K562 (cell line): ENCODE results near the gene VPS13D. TPM values are rescaled to one million over a fixed set of nuclear protein-coding genes. Genes with fewer than 3 reads are reported as not detected.

Source experiments
- ATAC-seq: fragments of 200-7000 bp; cut with Tn5 transposase; 3 replicates; pipeline ENCODE4 v1.9.1; 2020; ENCODE audit warnings: moderate library complexity
- BruUV-seq: library from RNA; stranded (reverse); fragments of 400-500 nt; replicated peaks from 2 replicates; lab custom pipeline; 2021; lab: Mats Ljungman, UMichigan
- CTCF ChIA-PET: fragments of 300-600 bp; formaldehyde crosslinking; extraction: SDS; loops from one replicate; lab custom pipeline; 2021; ENCODE audit warnings: low intra/inter-chr PET ratio; lab: Yijun Ruan, JAX
- POLR2A ChIA-PET: fragments of 300-600, 350-650 bp; sonication (Branson Sonifier 250); formaldehyde crosslinking; extraction: SDS; loops from one replicate; lab custom pipeline; 2021; ENCODE audit warnings: antibody characterized with exemption, inconsistent platforms; lab: Yijun Ruan, JAX
- DNase-seq, 4 experiments: peaks; one replicate each; pipeline versions ENCODE4 v3.0.0 to v3.0.0-alpha.2; 2011 to 2018; ENCODE audit warnings: low spot score in 3 of 4, mixed read lengths in 3 of 4; ENCODE audit errors: extremely low read depth in 1 of 4
- FAIRE-seq: peaks from 2 replicates; lab custom pipeline; 2011; peaks lifted over from hg19 to GRCh38; lab: Jason Lieb, UNC
- H2AFZ ChIP-seq: 2 replicates; pipeline ENCODE4 v1.6.0; 2011; ENCODE audit warnings: low read depth, low read length, control low read depth, inconsistent platforms
- H3K27ac ChIP-seq: fragments of 200-600 bp; 3 replicates; pipeline ENCODE4 v1.8.0; 2011; ENCODE audit warnings: low read depth, mild to moderate bottlenecking, control low read depth, inconsistent platforms, low read length, moderate library complexity, mixed read lengths; ENCODE audit errors: extremely low read depth
- H3K27me3 ChIP-seq, 2 experiments: fragments of 300-600 bp in 1 of 2; 2 replicates in 1 of 2; 3 replicates in 1 of 2; pipeline versions ENCODE4 v1.6.0 to v1.8.0; 2011; ENCODE audit warnings: inconsistent platforms in 2 of 2, low read length in 2 of 2, mild to moderate bottlenecking in 1 of 2, mixed read lengths in 1 of 2, moderate library complexity in 1 of 2; ENCODE audit not compliant: control insufficient read depth in 2 of 2, insufficient read depth in 2 of 2
- H3K36me3 ChIP-seq: fragments of 300-600 bp; 3 replicates; pipeline ENCODE4 v1.8.0; 2011; ENCODE audit warnings: mild to moderate bottlenecking, low read length, inconsistent platforms; ENCODE audit not compliant: control insufficient read depth, insufficient read depth
- H3K4me1 ChIP-seq, 2 experiments: fragments of 200-600 bp in 1 of 2; replicated peaks in 1 of 2; 2 replicates in 1 of 2; 3 replicates in 1 of 2; pipeline versions ENCODE4 v1.5.1 to v1.8.0; 2011; ENCODE audit warnings: inconsistent platforms in 2 of 2, low read length in 2 of 2, mild to moderate bottlenecking in 1 of 2, mixed read lengths in 1 of 2, moderate library complexity in 1 of 2; ENCODE audit not compliant: control insufficient read depth in 2 of 2, insufficient read depth in 2 of 2
- H3K4me2 ChIP-seq: 2 replicates; pipeline ENCODE4 v1.6.1; 2011; ENCODE audit warnings: low read length, control low read depth, inconsistent platforms, mixed read lengths; ENCODE audit not compliant: insufficient read depth
- H3K4me3 ChIP-seq: fragments of 200-600 bp; sonication (generic), shearing (Covaris generic); 2 replicates; pipeline ENCODE4 v1.5.1; 2016; ENCODE audit warnings: control low read depth, inconsistent platforms
- H3K79me2 ChIP-seq: fragments of 200-600 bp; 3 replicates; pipeline ENCODE4 v1.8.0; 2011; ENCODE audit warnings: low read length, inconsistent platforms; ENCODE audit not compliant: control insufficient read depth, insufficient read depth
- H3K9ac ChIP-seq, 2 experiments: 2 replicates each; pipeline versions ENCODE4 v1.6.0 to v1.6.1; 2011; ENCODE audit warnings: low read depth in 2 of 2, low read length in 2 of 2, control low read depth in 1 of 2, inconsistent platforms in 1 of 2, mild to moderate bottlenecking in 1 of 2, mixed read lengths in 1 of 2; ENCODE audit not compliant: insufficient read depth in 1 of 2
- H3K9me1 ChIP-seq: one replicate; pipeline ENCODE4 v1.6.0; 2011; ENCODE audit warnings: inconsistent platforms, mild to moderate bottlenecking, low read length, moderate library complexity; ENCODE audit not compliant: control insufficient read depth, insufficient read depth
- H3K9me3 ChIP-seq: replicated peaks from 2 replicates; pipeline ENCODE4 v1.5.1; 2011; ENCODE audit warnings: low read depth, low read length, inconsistent platforms; ENCODE audit not compliant: control insufficient read depth, insufficient read depth
- H4K20me1 ChIP-seq: replicated peaks from 2 replicates; pipeline ENCODE4 v1.6.1; 2011; ENCODE audit warnings: low read length, inconsistent platforms, mixed read lengths; ENCODE audit not compliant: control insufficient read depth, insufficient read depth
- KAT7 ChIP-seq: sonication (generic); formaldehyde crosslinking; IDR thresholded peaks from 2 replicates; pipeline ENCODE4 v1.8.0; 2022; ENCODE audit warnings: missing genetic modification reagents, mild to moderate bottlenecking, borderline replicate concordance
- MCM5 ChIP-seq: fragments of 450-650 bp; IDR thresholded peaks from 2 replicates; pipeline ENCODE4 v1.6.1; 2016; ENCODE audit warnings: low read depth
- NFIC ChIP-seq: fragments of 450-650 bp; IDR thresholded peaks from 2 replicates; pipeline ENCODE4 v1.6.1; 2017; ENCODE audit warnings: mild to moderate bottlenecking, inconsistent platforms
- TEAD2 ChIP-seq: fragments of 450-650 bp; IDR thresholded peaks from 2 replicates; pipeline ENCODE4 v1.6.1; 2016; ENCODE audit warnings: missing genetic modification characterization, control low read depth, missing compliant biosample characterization
- WHSC1 ChIP-seq: IDR thresholded peaks from one replicate; pipeline ENCODE4 v1.6.1; 2012; ENCODE audit warnings: low read length, control low read depth, inconsistent platforms
- ZNF592 ChIP-seq: fragments of 450-650 bp; IDR thresholded peaks from 2 replicates; pipeline ENCODE4 v1.6.1; 2017; ENCODE audit warnings: antibody characterized with exemption, mild to moderate bottlenecking
- ZNF77 ChIP-seq: fragments of 250-450 bp; sonication (Bioruptor Pico); IDR thresholded peaks from 2 replicates; pipeline ENCODE4 v1.5.0; 2020
- WGBS: fragments of 100-300 bp; shearing (Covaris generic); methylation state at CpG from one replicate; pipeline ENCODE4 v1.1.6; 2016; ENCODE audit warnings: low coverage, mixed read lengths; ENCODE audit not compliant: insufficient coverage; ENCODE audit errors: missing lambda C conversion rate; 5-methylcytosine and 5-hydroxymethylcytosine counted together
- in situ Hi-C: fragments of 300-500 bp; cut with MboI; formaldehyde crosslinking; loops from 4 replicates; pipeline ENCODE4 v1.15.0; 2018; ENCODE audit warnings: inconsistent platforms, mixed read lengths
- intact Hi-C: fragments of 100-400 bp; cut with micrococcal nuclease; formaldehyde crosslinking; loops from 2 replicates; pipeline ENCODE4 v1.14.2; 2022
- polyA plus RNA-seq, 8 experiments: library from polyadenylated mRNA; depleted of rRNA in 4 of 8; stranded (reverse) in 5 of 8; unstranded in 3 of 8; fragments of >200 nt; fragmentation: Nextera tagmentation in 2 of 8; fragmentation: Illumina TruSeq in 1 of 8; extraction: Ambion mirVana in 2 of 8; extraction: Trizol in 1 of 8; gene quantifications; 2 replicates each; pipeline versions ENCODE4 v1.2.1 to v1.2.3, GENCODE V29; 2011 to 2014; ENCODE audit warnings: inconsistent platforms in 1 of 8, missing spikeins in 1 of 8
- total RNA-seq, 7 experiments: library from RNA; depleted of rRNA in 6 of 7; stranded (reverse); fragments of >200 nt in 6 of 7; fragmentation: Illumina TruSeq in 2 of 7; extraction: Trizol in 2 of 7; gene quantifications; 2 replicates each; pipeline versions ENCODE4 v1.2.1 to v1.2.3, GENCODE V29; 2011 to 2021; ENCODE audit warnings: low replicate concordance in 1 of 7

VPS13D gene
- total and polyA plus RNA-seq, 9 of the 15 experiments (the other 6 are each of a cell fraction or from before 2014, with no cell fraction given), result 6.1 to 51.5 (median 38.5) TPM

DNA sequence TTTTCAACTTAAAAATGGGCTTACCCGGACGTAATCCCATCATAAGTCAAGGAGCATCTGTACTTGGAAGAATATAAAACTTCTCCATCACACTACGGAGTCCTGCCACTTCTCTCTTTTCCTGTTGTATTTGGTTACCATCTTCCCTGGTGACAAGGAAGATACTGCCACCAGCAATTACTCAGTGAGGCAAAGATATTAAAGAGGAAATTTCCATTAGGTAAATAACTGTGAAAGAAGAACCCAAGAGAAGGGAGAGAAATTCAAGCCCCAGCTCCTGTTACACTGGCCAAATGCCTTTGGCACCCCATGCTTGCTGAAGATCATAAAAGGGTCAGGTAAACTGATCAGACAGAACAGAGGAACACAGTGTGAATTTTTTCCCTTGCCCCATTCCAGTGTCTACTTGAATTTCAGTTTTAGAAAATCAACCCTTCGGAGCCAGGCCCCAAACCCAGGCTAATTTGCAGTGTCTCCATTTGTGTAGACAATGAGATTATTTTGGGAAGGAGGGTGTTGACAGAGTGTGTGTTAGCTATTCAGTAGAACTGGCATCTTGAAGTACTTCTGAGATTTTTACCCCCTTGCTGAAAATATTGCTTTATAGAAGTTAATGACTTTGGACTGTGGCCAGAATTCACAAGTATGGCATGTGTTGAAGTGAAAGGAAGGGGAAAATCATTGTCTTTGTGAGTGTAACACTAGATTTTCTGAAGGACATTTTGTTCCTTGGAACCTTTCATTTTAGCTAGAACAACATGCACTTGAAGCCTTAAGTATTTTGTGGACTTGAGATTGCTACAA lies 221.1 kb downstream of the VPS13D start:
- H2AFZ ChIP-seq, result no peak overlapping the region
- no peaks in the 10 kb centered on the region for H4K20me1 ChIP-seq
- in situ Hi-C loops (no loop called here), intact Hi-C loops (no loop called here)
- 87% methylated on average over 4 of the region's 4 CpGs for WGBS
- FAIRE-seq (no peak), ATAC-seq (no peak), DNase-seq (no peak)
- ChIA-PET CTCF (interaction anchor here (0.5 kb wide), 1 partner anchor 29 kb away, joined by 5 read pairs; no protein-coding TSS in a partner anchor), POLR2A (interaction anchor here (0.6 to 1.4 kb wide), 5 partner anchors 8 to 118 kb away, joined by 3 to 4 read pairs (median 3); no protein-coding TSS in a partner anchor)
- H3K9me1 ChIP-seq, result peaks cover 7% of the 10 kb centered on the region
- H3K4me1 ChIP-seq, result peaks cover 34 to 87% of the 10 kb centered on the region in 2 experiments
- no peaks in the 10 kb centered on the region for H3K27me3 ChIP-seq
- no peak overlapping the region for H3K4me2 ChIP-seq
- TF ChIP-seq ZNF77 (CRISPR knock-in tag) (no peak), TEAD2 (0 out of 2 replicates have a peak, but pooled peaks have one; percentile 21), KAT7 (0 out of 2 replicates have a peak, but pooled peaks have one; percentile 41), ZNF592 (0 out of 2 replicates have a peak, but pooled peaks have one; percentile 14), MCM5 (no peak), NFIC (peak; percentile 65), WHSC1 (peak; percentile 13)
- peak overlapping the region; percentile 95 for H3K27ac ChIP-seq
- peaks cover 54% of the 10 kb centered on the region for H3K79me2 ChIP-seq
- peaks cover 33% of the 10 kb centered on the region for H3K36me3 ChIP-seq
- peak overlapping the region in 1 of 2 experiments; percentile 64; a peak in 1 of 4 replicates for H3K9ac ChIP-seq
- BruUV-seq, result no TSS peak
- H3K9me3 ChIP-seq, result no peaks in the 10 kb centered on the region
- no peak overlapping the region for H3K4me3 ChIP-seq
